ENCODE data around the gene OR2A25.

DNA sequence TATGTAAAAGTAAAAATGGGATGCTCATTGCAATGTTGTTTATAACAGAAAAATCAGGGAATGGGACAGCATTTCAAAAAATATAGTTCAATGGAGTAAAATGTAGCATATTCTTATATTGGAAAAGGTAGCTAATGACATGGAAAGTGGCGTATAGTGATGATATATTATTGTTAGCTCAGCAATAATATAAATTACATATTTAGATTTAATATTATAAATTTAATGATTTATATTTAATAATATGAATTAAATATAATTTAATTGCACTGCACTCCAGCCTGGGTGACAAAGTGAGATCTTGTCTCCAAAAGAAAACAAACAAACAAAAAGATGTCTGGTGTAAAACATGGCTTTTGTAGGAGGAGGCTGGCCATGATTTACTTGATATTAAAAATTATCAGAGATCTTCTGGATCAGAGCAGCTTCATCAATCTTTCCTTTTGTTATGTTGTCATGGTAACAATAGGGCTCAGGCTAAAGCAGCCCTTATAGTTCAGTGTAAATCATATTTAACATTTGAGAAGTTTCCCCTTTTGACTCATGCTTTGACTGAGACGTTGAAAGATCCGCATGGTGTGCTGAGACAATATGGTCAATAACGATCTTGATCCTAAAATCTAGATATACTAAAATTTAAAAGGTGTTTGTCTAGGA lies 46.3 kb upstream of the OR2A25 start:
- TF ChIP-seq CTCF (IDR thresholded peaks at IDR 0.05) (no peak), POLR2A (IDR thresholded peaks at IDR 0.05) (no peak), POLR2AphosphoS5 (IDR thresholded peaks at IDR 0.05) (no peak)

Data from breast epithelium (tissue), 3 donors.